Dendritic cell treated with granulocyte-macrophage colony-stimulating factor and Interleukin-4, amounts not matched to agents 40 ng/mL and 50 ng/mL, for 4 days (primary cell): ENCODE measurements around the gene ELF5.

ENCODE experiments used
- H3K27ac Mint-ChIP-seq: one replicate; pipeline ENCODE4 v1.8.0; 2022; ENCODE audit warnings: mild to moderate bottlenecking, mixed read lengths
- H3K27me3 Mint-ChIP-seq: one replicate; pipeline ENCODE4 v1.8.0; 2022; ENCODE audit warnings: mild to moderate bottlenecking, mixed read lengths
- H3K36me3 Mint-ChIP-seq: one replicate; pipeline ENCODE4 v1.8.0; 2022; ENCODE audit warnings: low read depth, mixed read lengths
- H3K4me1 Mint-ChIP-seq: one replicate; pipeline ENCODE4 v1.8.0; 2022; ENCODE audit warnings: low read depth, mixed read lengths
- H3K4me3 Mint-ChIP-seq: one replicate; pipeline ENCODE4 v1.8.0; 2022; ENCODE audit warnings: mild to moderate bottlenecking, moderate library complexity, mixed read lengths
- H3K9me3 Mint-ChIP-seq: one replicate; pipeline ENCODE4 v1.8.0; 2022; ENCODE audit warnings: mixed read lengths
- intact Hi-C: fragments of 100-400 bp; cut with micrococcal nuclease; formaldehyde crosslinking; loops from one replicate; pipeline ENCODE4 v1.15.0; 2022

The ELF5 gene

GRCh38 chr11:34531663-34532062, 18.1 kb upstream of the ELF5 start:
- H3K27me3 Mint-ChIP-seq: peaks cover 21% of the 10 kb centered on the region

GRCh38 chr11:34530545-34531234, 17.1 kb upstream of the ELF5 start:
- intact Hi-C loops: no loop called here
- H3K27ac Mint-ChIP-seq: no peak overlapping the region
- H3K9me3 Mint-ChIP-seq: peaks cover 12% of the 10 kb centered on the region
- no peak overlapping the region for H3K4me3 Mint-ChIP-seq
- peaks cover 19% of the 10 kb centered on the region for H3K27me3 Mint-ChIP-seq
- H3K36me3 Mint-ChIP-seq: no peaks in the 10 kb centered on the region
- H3K4me1 Mint-ChIP-seq: peaks cover 14% of the 10 kb centered on the region

More at GRCh38 chr11:34531663-34532062, 18.1 kb upstream of the ELF5 start:
- Mint-ChIP-seq H3K9me3 (peaks cover 12% of the 10 kb centered on the region), H3K4me3 (no peak overlapping the region), H3K4me1 (peaks cover 10% of the 10 kb centered on the region), H3K36me3 (no peaks in the 10 kb centered on the region), H3K27ac (no peak overlapping the region)
- intact Hi-C loops: no loop called here

GRCh38 chr11:34529643-34530042, 16.0 kb upstream of the ELF5 start:
- Mint-ChIP-seq H3K9me3 (peaks cover 7% of the 10 kb centered on the region), H3K4me1 (peaks cover 14% of the 10 kb centered on the region), H3K27ac (no peak overlapping the region), H3K36me3 (no peaks in the 10 kb centered on the region), H3K4me3 (no peak overlapping the region), H3K27me3 (peaks cover 16% of the 10 kb centered on the region)
- intact Hi-C loops: no loop called here

GRCh38 chr11:34528072-34528471, 14.5 kb upstream of the ELF5 start:
- no peak overlapping the region for H3K27ac Mint-ChIP-seq
- no peak overlapping the region for H3K4me3 Mint-ChIP-seq
- H3K27me3 Mint-ChIP-seq: peaks cover 14% of the 10 kb centered on the region
- peaks cover 14% of the 10 kb centered on the region for H3K4me1 Mint-ChIP-seq
- no peaks in the 10 kb centered on the region for H3K9me3 Mint-ChIP-seq
- intact Hi-C loops: no loop called here
- no peaks in the 10 kb centered on the region for H3K36me3 Mint-ChIP-seq

- Mint-ChIP-seq H3K27ac (no peak overlapping the region), H3K9me3 (no peaks in the 10 kb centered on the region), H3K27me3 (peaks cover 6% of the 10 kb centered on the region), H3K4me3 (no peak overlapping the region), H3K4me1 (peaks cover 14% of the 10 kb centered on the region), H3K36me3 (no peaks in the 10 kb centered on the region)
- intact Hi-C loops: no loop called here
Measured at GRCh38 chr11:34525888-34526657, 12.5 kb upstream of the ELF5 start.

- no peaks in the 10 kb centered on the region for H3K9me3 Mint-ChIP-seq
- no peaks in the 10 kb centered on the region for H3K36me3 Mint-ChIP-seq
- H3K4me1 Mint-ChIP-seq: peaks cover 14% of the 10 kb centered on the region
- H3K27me3 Mint-ChIP-seq: peaks cover 6% of the 10 kb centered on the region
- H3K27ac Mint-ChIP-seq: no peak overlapping the region
- intact Hi-C loops: no loop called here
- no peak overlapping the region for H3K4me3 Mint-ChIP-seq
Measured at GRCh38 chr11:34525098-34525497, 11.5 kb upstream of the ELF5 start.

GRCh38 chr11:34524696-34525095, 11.1 kb upstream of the ELF5 start:
- Mint-ChIP-seq H3K4me1 (peaks cover 14% of the 10 kb centered on the region), H3K36me3 (no peaks in the 10 kb centered on the region), H3K27ac (no peak overlapping the region), H3K9me3 (no peaks in the 10 kb centered on the region), H3K4me3 (no peak overlapping the region), H3K27me3 (peaks cover 6% of the 10 kb centered on the region)
- intact Hi-C loops: no loop called here

- Mint-ChIP-seq H3K4me3 (no peak overlapping the region), H3K27me3 (peaks cover 8% of the 10 kb centered on the region), H3K27ac (no peak overlapping the region), H3K36me3 (no peaks in the 10 kb centered on the region), H3K4me1 (peaks cover 10% of the 10 kb centered on the region), H3K9me3 (no peaks in the 10 kb centered on the region)
- intact Hi-C loops: no loop called here
Measured at GRCh38 chr11:34523053-34523452, 9.5 kb upstream of the ELF5 start.

GRCh38 chr11:34522188-34522587, 8.6 kb upstream of the ELF5 start:
- no peaks in the 10 kb centered on the region for H3K36me3 Mint-ChIP-seq
- H3K4me1 Mint-ChIP-seq: peaks cover 7% of the 10 kb centered on the region
- H3K9me3 Mint-ChIP-seq: no peaks in the 10 kb centered on the region
- H3K27ac Mint-ChIP-seq: no peak overlapping the region
- H3K27me3 Mint-ChIP-seq: peaks cover 9% of the 10 kb centered on the region
- intact Hi-C loops: no loop called here
- no peak overlapping the region for H3K4me3 Mint-ChIP-seq

GRCh38 chr11:34521265-34521664, 7.7 kb upstream of the ELF5 start:
- intact Hi-C loops: no loop called here
- Mint-ChIP-seq H3K9me3 (no peaks in the 10 kb centered on the region), H3K4me1 (peaks cover 2% of the 10 kb centered on the region), H3K36me3 (no peaks in the 10 kb centered on the region), H3K4me3 (no peak overlapping the region), H3K27me3 (peaks cover 10% of the 10 kb centered on the region), H3K27ac (no peak overlapping the region)

GRCh38 chr11:34519595-34520235, 6.1 kb upstream of the ELF5 start:
- Mint-ChIP-seq H3K4me3 (no peak overlapping the region), H3K9me3 (no peaks in the 10 kb centered on the region), H3K36me3 (no peaks in the 10 kb centered on the region), H3K4me1 (peaks cover 5% of the 10 kb centered on the region), H3K27ac (no peak overlapping the region), H3K27me3 (peaks cover 9% of the 10 kb centered on the region)
- intact Hi-C loops: no loop called here

GRCh38 chr11:34516247-34517040, 2.9 kb upstream of the ELF5 start:
- H3K27me3 Mint-ChIP-seq: peaks cover 7% of the 10 kb centered on the region
- intact Hi-C loops: no loop called here
- no peak overlapping the region for H3K27ac Mint-ChIP-seq
- H3K36me3 Mint-ChIP-seq: no peaks in the 10 kb centered on the region
- peaks cover 37% of the 10 kb centered on the region for H3K4me1 Mint-ChIP-seq
- H3K9me3 Mint-ChIP-seq: no peaks in the 10 kb centered on the region
- no peak overlapping the region for H3K4me3 Mint-ChIP-seq

- H3K4me1 Mint-ChIP-seq: peaks cover 55% of the 10 kb centered on the region
- H3K27me3 Mint-ChIP-seq: peaks cover 7% of the 10 kb centered on the region
- no peak overlapping the region for H3K27ac Mint-ChIP-seq
- intact Hi-C loops: loop anchor here (5.0 kb wide), 1 partner anchor 378 kb away; no protein-coding TSS in a partner anchor
- no peaks in the 10 kb centered on the region for H3K36me3 Mint-ChIP-seq
- H3K9me3 Mint-ChIP-seq: no peaks in the 10 kb centered on the region
- H3K4me3 Mint-ChIP-seq: no peak overlapping the region
Measured at GRCh38 chr11:34514597-34514996, 1.0 kb upstream of the ELF5 start.
